ENCODE data around the gene ARHGAP24. TPM values are rescaled to one million over a fixed set of nuclear protein-coding genes. Genes with fewer than 3 reads are reported as not detected.
"Not testable (repeated sequence)": the region's sequence is repeated elsewhere in the genome, so short reads cannot be mapped to it uniquely, and the experiment has no call there.

The ARHGAP24 gene
- total RNA-seq, 1 donor from 2014 or later: 17.8 TPM

- Mint-ChIP-seq H3K4me1 (ENCODE audit: low read depth) (peaks cover 22% of the 10 kb centered on the region), H3K9me3 (ENCODE audit: low read depth) (peaks cover 3% of the 10 kb centered on the region), H3K27me3 (no peaks in the 10 kb centered on the region), H3K36me3 (ENCODE audit: insufficient read depth) (peaks cover 3% of the 10 kb centered on the region), H3K27ac (no peak overlapping the region), H3K4me3 (ENCODE audit: low read depth) (no peak overlapping the region)
- TF ChIP-seq, protein P1, sequence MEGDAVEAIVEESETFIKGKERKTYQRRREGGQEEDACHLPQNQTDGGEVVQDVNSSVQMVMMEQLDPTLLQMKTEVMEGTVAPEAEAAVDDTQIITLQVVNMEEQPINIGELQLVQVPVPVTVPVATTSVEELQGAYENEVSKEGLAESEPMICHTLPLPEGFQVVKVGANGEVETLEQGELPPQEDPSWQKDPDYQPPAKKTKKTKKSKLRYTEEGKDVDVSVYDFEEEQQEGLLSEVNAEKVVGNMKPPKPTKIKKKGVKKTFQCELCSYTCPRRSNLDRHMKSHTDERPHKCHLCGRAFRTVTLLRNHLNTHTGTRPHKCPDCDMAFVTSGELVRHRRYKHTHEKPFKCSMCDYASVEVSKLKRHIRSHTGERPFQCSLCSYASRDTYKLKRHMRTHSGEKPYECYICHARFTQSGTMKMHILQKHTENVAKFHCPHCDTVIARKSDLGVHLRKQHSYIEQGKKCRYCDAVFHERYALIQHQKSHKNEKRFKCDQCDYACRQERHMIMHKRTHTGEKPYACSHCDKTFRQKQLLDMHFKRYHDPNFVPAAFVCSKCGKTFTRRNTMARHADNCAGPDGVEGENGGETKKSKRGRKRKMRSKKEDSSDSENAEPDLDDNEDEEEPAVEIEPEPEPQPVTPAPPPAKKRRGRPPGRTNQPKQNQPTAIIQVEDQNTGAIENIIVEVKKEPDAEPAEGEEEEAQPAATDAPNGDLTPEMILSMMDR (IDR thresholded peaks at IDR 0.05; ENCODE audit: unreplicated experiment): no peak
- no peak for DNase-seq (ENCODE audit: low spot score, unreplicated experiment)
Observed at GRCh38 chr4:85834934-85835333, 360.0 kb downstream of the ARHGAP24 start.

- peaks cover 13% of the 10 kb centered on the region for H3K4me1 Mint-ChIP-seq (ENCODE audit: low read depth)
- H3K9me3 Mint-ChIP-seq (ENCODE audit: low read depth): peaks cover 3% of the 10 kb centered on the region
- H3K4me3 Mint-ChIP-seq (ENCODE audit: low read depth): no peak overlapping the region
- TF ChIP-seq, protein P1 (IDR thresholded peaks at IDR 0.05; ENCODE audit: unreplicated experiment): no peak
- peaks cover 3% of the 10 kb centered on the region for H3K36me3 Mint-ChIP-seq (ENCODE audit: insufficient read depth)
- DNase-seq (ENCODE audit: low spot score, unreplicated experiment): no peak
- H3K27me3 Mint-ChIP-seq: no peaks in the 10 kb centered on the region
- H3K27ac Mint-ChIP-seq: peak overlapping the region; percentile 4
Observed at GRCh38 chr4:85836588-85837438, 361.9 kb downstream of the ARHGAP24 start.

- H3K27ac Mint-ChIP-seq: peak overlapping the region; percentile 4
- H3K9me3 Mint-ChIP-seq (ENCODE audit: low read depth): peaks cover 3% of the 10 kb centered on the region
- H3K4me1 Mint-ChIP-seq (ENCODE audit: low read depth): peaks cover 10% of the 10 kb centered on the region
- H3K27me3 Mint-ChIP-seq: no peaks in the 10 kb centered on the region
- H3K36me3 Mint-ChIP-seq (ENCODE audit: insufficient read depth): peaks cover 3% of the 10 kb centered on the region
- DNase-seq (ENCODE audit: low spot score, unreplicated experiment): no peak
- no peak overlapping the region for H3K4me3 Mint-ChIP-seq (ENCODE audit: low read depth)
- TF ChIP-seq, protein P1 (IDR thresholded peaks at IDR 0.05; ENCODE audit: unreplicated experiment): no peak
Observed at GRCh38 chr4:85837439-85837733, 362.4 kb downstream of the ARHGAP24 start.

DNA sequence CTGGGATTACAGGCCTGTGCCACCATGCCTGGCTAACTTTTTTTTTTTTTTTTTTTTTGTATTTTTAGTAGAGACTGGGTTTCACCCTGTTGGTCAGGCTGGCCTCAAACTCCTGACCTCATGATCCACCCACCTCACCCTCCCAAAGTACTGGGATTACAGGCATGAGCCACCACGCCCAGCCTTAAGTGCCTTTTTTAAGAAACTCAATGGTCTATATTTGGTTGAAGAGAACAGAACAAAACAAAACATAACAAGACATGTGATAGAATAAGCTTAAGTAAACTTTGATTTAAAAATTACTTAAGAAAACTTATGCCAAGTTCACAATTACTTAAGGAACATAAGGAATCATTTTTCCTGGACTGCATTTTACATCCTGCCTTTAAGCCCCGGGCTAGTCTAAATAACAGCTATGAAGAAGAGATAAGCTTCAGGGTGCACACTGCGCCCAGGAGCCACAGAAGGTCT lies 365.1 kb downstream of the ARHGAP24 start:
- not testable (repeated sequence) for H3K36me3 Mint-ChIP-seq (ENCODE audit: insufficient read depth); H3K27ac Mint-ChIP-seq; H3K4me3 Mint-ChIP-seq (ENCODE audit: low read depth); H3K4me1 Mint-ChIP-seq (ENCODE audit: low read depth); H3K27me3 Mint-ChIP-seq; DNase-seq (ENCODE audit: low spot score, unreplicated experiment); H3K9me3 Mint-ChIP-seq (ENCODE audit: low read depth)

GRCh38 chr4:85842540-85842939 lies 367.6 kb downstream of the ARHGAP24 start:
- Mint-ChIP-seq H3K9me3 (ENCODE audit: low read depth) (no peaks in the 10 kb centered on the region), H3K27me3 (no peaks in the 10 kb centered on the region), H3K4me3 (ENCODE audit: low read depth) (no peak overlapping the region), H3K4me1 (ENCODE audit: low read depth) (peaks cover 7% of the 10 kb centered on the region), H3K27ac (no peak overlapping the region), H3K36me3 (ENCODE audit: insufficient read depth) (no peaks in the 10 kb centered on the region)
- TF ChIP-seq, protein P1 (IDR thresholded peaks at IDR 0.05; ENCODE audit: unreplicated experiment): no peak
- no peak for DNase-seq (ENCODE audit: low spot score, unreplicated experiment)

GRCh38 chr4:85853740-85854139 lies 378.8 kb downstream of the ARHGAP24 start:
- H3K27me3 Mint-ChIP-seq; H3K4me3 Mint-ChIP-seq (ENCODE audit: low read depth); H3K4me1 Mint-ChIP-seq (ENCODE audit: low read depth); H3K27ac Mint-ChIP-seq; DNase-seq (ENCODE audit: low spot score, unreplicated experiment): not testable (repeated sequence)
- Mint-ChIP-seq H3K9me3 (ENCODE audit: low read depth) (peaks cover 19% of the 10 kb centered on the region), H3K36me3 (ENCODE audit: insufficient read depth) (peaks cover 24% of the 10 kb centered on the region)

All from progenitor cell of endocrine pancreas (in vitro differentiated cells).